ENCODE results near the gene SAMD5.

DNA sequence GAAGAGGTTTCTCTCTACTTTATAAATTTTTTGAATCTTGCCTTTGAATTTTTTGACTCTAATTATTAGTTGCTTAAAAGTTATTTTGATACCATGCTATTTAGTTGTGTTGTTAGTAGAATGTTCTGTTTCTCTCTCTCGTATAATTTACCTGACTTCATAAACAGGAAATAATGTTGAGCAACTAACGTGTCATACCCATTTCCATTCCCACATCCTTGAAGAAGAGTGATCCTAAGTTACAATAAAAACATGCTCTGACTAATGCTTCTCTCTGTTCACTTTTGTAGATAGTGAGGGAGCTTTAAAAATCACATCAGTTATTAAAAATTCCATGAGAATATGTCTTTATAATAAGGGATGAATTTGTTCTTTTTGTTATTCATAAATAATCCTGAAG lies 69.7 kb downstream of the SAMD5 start:
- TF ChIP-seq, protein P1, sequence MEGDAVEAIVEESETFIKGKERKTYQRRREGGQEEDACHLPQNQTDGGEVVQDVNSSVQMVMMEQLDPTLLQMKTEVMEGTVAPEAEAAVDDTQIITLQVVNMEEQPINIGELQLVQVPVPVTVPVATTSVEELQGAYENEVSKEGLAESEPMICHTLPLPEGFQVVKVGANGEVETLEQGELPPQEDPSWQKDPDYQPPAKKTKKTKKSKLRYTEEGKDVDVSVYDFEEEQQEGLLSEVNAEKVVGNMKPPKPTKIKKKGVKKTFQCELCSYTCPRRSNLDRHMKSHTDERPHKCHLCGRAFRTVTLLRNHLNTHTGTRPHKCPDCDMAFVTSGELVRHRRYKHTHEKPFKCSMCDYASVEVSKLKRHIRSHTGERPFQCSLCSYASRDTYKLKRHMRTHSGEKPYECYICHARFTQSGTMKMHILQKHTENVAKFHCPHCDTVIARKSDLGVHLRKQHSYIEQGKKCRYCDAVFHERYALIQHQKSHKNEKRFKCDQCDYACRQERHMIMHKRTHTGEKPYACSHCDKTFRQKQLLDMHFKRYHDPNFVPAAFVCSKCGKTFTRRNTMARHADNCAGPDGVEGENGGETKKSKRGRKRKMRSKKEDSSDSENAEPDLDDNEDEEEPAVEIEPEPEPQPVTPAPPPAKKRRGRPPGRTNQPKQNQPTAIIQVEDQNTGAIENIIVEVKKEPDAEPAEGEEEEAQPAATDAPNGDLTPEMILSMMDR (IDR thresholded peaks at IDR 0.05) = no peak
- no peak for TF ChIP-seq POLR2A (IDR thresholded peaks at IDR 0.05)
